GM18499 (cell line): ENCODE data around the gene ADIPOR1.
"Not testable (repeated sequence)": the region's sequence is repeated elsewhere in the genome, so short reads cannot be mapped to it uniquely, and the experiment has no call there.

Experiments used
- ATAC-seq: cut with Tn5 transposase; IDR thresholded peaks from one replicate; pipeline ENCODE4 v1.9.1; 2021; ENCODE audit warnings: moderate number of reproducible peaks; ENCODE audit not compliant: insufficient read depth, unreplicated experiment

Gene ADIPOR1

DNA sequence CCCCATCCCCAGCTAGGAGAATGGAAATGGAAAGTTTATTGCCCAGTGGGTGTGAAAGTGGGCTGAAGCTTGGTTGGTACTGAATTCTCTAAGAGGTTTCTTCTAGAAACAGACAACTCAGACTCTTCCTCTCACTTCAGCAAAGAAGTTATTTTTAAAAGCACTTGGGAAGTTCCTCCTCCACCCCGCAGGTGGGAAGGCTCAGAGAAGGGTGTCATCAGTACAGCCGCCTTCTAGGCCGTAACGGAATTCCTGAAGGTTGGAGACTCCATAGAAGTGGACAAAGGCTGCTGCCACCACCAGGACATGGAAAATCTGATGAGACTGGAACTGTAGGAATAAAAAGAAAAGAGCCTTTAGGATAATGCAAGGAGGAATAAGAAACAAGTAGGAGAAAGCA lies 16.7 kb downstream of the ADIPOR1 start:
- ATAC-seq, result no peak

DNA sequence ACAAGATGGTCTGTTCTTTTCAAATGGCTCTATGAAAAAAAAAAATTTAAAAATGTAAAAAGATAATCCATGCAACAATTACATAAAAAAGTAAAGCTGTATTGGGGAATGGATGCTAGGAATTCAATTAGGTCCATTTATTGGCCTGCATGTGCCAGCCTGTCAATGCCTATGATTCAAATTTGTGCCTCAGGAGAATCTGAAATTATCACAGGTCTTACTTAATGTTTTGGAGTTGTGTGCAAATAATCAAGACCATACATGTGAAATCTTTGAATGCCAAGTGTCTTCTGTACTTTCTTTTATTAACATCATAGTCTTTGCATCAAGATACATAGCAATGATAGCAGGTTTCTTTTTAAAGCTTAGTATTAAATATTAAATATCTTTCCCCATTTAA lies 17.6 kb downstream of the ADIPOR1 start:
- no peak for ATAC-seq

DNA sequence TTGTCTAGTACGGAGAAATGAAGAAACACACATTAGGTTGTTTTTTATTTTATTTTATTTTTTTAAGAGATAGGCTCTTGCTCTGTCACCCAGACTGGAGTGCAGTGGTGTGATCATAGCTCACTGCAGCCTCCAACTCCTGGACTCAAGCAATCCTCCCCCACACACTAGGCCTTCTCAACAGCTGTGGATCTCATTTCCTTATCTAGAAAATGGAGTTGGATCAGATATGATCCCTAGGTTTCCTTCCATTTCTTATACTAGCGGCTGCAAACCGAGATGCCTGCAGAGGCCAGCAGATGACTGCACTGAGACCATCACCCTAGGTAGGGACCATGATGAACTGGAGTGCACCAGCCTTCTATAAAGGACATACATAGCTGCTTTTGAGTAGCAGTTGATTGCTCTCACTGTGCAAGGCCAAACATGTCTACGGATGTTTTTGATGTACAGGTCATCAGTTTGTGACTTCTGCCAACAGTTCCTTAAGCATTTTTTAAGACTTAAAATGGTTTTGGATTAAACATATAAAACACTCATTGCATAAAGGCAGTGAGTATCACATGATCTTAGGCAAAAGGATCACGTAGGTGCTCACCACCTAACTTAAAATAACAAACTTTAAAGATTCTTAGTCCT lies 19.7 kb downstream of the ADIPOR1 start:
- ATAC-seq, result no peak

DNA sequence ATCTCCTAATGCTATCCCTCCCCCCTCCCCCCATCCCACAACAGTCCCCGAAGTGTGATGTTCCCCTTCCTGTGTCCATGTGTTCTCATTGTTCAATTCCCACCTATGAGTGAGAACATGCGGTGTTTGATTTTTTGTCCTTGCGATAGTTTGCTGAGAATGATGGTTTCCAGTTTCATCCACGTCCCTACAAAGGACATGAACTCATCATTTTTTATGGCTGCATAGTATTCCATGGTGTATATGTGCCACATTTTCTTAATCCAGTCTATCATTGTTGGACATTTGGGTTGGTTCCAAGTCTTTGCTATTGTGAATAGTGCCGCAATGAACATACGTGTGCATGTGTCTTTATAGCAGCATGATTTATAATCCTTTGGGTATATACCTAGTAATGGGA lies 21.7 kb downstream of the ADIPOR1 start:
- not testable (repeated sequence) for ATAC-seq

DNA sequence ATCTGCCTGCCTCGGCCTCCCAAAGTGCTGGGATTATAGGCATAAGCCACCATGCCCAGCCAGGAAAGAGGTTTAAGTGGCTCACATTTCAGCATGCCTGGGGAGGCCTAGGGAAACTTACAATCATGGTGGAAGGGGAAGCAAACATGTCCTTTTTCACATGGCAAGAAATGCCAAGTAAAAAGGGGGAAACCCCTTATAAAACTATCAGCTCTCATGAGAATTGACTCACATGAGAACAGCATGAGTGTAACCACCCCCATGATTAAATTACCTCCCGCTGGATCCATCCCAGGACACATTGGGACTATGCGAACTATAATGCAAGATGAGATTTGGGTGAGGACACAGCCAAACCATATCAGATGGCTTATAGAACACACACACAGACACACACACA lies 22.3 kb downstream of the ADIPOR1 start:
- no peak for ATAC-seq

DNA sequence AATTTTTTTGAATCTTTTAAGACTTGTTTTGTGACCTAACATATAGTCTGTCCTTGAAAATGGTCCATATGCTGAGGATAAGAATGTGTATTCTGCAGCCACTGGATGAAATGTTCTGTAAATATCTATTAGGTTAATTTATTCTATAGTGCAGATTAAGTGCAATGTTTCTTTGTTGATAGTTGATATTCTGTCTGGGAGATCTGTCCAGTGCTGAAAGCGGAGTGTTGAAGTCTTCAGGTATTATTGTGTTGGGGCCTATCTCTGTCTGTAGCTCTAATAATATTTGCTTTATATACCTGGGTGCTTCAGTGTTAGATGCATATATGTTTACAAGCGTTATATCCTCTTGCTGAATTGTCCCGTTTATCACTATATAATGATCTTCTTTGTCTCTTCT lies 23.4 kb downstream of the ADIPOR1 start:
- no peak for ATAC-seq

DNA sequence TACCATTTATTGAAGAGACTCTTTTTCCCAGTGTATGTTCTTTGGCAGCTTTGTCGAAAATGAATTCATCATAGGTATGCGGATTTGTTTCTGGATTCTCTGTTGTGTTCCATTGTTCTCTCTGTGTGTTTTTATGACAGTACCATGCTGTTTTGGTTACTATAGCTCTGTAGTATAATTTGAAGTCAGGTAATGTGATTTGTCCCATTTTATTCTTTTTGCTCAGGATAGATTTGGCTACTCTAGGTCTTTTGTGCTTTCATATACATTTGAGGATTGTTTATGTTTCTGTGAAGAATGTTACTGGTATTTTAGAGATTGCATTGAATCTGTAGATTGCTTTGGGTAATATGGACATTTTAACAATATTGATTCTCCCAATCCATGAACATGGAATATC lies 25.6 kb downstream of the ADIPOR1 start:
- ATAC-seq, result no peak

DNA sequence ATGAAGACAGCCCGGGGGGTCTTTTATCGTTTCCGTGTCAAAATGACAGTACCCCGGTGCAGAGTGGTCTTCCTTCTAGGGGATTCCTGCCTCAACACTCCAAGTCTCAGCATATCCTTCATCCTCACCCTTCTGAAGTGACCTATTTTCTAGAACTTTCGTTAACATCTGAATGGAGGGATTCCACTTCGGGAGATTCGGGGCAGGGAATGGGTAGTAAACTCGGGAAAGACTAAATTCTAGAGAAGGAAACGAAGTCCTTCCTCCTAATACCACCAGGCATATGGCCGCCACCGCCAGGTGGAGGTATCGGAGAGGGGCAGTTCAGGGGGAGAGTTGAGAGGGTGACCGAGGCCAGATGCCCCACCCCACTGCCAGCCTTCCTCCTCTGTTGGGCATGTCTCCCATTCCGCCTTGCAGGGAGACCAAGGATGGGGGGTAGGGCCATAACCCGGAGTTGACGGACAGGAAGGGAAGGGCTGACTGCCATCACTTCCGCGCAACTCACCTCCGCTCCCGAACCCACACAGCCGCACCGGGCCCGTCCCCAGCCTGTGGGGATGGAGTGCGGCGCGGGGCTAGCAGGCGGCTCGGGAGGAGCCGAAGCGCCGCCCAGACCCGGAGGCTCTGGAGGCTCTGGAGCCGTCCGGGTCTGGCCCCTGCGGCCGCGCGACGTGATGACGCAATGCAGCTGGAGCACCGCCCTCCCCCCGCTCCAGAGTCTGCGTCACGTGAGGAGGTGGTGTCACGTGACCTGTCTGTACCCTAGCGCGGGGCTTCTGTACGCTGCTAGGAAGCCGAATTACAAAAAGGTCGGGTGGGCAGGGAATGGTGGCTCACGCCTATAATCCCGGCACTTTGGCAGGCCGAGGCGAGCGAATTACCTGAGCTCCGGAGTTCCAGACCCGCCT lies 31.3 kb downstream of the ADIPOR1 start, which contains the start of gene KLHL12:
TSS of gene KLHL12 (minus strand) at position 654 of the 911 bp plus-strand sequence. CDS start 2,072 bp downstream, outside the sequence.
- ATAC-seq, result no peak

DNA sequence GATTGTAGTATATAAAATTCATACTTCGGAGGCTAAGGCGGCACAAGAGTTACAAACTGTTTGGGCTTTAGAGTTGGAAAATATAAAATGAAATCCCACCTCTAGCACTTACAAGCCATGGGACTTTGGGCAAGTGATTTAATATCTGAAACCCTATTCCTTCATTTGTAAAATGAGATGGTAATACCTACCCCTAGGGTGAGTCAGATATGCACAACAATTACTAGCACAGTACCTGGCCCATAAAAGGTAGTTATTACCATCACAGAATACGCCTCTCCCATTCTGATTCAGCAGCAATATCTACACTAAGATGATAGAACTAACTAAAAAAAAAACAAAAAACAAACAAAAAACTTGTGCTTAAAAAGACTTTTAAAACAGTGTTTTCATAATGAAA lies 34.6 kb downstream of the ADIPOR1 start:
- no peak for ATAC-seq

DNA sequence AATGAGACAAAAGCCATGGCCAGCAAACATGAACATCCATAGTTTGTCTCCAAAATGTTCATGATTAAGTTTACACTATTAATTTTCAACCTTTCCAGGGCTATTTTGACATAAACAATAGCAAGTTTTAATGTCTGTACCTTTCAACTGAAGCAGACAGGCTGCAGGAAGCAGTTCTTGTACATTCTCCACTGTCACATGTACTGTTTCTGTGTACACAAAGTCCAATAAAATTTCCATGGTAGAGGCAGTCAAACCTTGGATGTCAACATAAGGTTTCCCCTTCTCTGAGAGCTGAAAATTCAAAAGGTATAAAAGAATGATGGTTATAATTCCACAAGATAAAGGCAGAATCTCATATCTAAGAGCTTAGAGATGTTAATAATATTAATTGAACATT lies 38.5 kb downstream of the ADIPOR1 start:
- no peak for ATAC-seq

DNA sequence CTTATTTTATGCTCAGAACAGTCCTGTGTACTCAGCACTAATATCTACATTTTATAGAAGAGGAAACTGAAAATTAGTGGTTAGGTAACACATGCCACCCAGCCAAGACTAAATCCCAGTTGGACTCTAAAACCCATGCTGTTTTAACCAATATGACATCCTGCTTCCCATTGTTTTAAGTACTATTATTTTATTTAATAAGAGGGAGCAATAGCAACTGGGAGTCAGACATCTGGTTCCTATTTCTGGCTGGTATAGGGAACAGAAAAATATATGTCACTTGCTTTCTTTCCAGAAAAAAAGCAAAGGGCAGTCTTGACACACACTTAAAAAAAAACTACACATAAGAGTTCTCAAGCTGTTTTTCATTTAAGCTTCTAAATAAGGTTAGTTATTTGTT lies 43.0 kb downstream of the ADIPOR1 start:
- ATAC-seq, result no peak

DNA sequence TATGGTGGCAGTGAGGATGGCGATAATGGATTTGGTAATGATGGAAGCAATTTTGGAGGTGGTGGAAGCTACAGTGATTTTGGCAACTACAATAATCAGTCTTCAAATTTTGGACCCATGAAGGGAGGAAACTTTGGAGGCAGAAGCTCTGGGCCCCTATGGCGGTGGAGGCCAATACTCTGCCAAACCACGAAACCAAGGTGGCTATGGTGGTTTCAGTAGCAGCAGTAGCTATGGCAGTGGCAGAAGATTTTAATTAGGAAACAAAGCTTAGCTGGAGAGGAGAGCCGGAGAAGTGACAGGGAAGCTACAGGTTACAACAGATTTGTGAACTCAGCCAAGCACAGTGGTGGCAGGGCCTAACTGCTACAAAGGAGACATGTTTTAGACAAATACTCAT lies 45.6 kb downstream of the ADIPOR1 start:
- ATAC-seq, result not testable (repeated sequence)

DNA sequence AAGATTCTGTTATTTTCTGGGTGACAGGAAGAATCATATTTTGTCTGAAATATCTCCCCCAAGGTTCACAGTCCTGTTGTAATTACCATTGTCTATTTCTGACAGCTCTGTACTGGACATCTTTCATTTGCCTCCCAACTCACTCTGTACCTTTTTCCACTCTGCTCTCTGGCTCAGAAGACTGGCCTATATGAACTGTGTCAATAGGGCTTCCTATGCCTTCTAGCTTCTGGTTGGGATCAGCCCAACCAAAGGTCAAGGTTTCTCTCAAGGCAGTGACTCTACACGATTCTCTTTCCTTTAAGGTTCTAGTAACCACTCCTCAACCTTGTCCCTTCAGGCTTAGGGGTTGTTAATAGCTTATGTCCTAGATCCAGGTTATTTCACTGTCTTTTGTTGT lies 48.6 kb downstream of the ADIPOR1 start:
- no peak for ATAC-seq

DNA sequence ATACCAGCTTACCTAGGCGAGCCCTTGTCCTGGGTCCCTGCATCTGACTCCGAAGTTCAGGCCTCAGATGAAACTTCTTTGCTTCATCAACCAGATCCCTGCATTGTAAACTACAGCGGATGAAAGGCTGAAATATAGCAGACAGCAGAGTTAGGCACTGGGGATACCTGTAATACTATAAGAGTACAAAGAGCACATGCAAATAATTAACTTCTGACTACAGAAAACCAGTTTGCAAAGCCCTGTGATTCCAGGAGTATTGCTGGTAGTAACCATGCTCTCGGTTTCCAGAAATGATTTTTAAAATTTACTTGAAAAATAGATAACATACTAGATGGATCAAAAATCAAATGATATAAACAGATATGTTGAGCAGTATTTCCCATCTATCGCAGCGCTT lies 49.1 kb downstream of the ADIPOR1 start:
- ATAC-seq, result no peak

DNA sequence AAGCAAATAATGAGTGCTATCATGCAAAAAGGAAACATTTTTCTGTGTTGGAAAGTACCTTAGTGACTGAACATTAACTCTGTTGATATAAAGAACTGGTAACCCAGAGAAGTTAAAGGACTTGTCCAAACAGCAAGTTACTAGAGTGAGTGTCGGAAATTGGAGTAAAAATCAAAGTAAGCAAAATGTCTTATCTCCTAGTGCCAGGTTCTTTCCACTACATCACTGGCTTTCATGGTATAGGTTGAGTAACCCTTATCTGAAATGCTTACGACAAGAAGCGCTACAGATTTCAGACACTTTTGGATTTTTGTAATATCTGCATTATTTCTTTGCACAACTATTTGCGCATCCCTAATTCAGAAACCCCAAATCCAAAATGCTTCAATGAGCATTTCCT lies 52.8 kb downstream of the ADIPOR1 start:
- ATAC-seq, result no peak

DNA sequence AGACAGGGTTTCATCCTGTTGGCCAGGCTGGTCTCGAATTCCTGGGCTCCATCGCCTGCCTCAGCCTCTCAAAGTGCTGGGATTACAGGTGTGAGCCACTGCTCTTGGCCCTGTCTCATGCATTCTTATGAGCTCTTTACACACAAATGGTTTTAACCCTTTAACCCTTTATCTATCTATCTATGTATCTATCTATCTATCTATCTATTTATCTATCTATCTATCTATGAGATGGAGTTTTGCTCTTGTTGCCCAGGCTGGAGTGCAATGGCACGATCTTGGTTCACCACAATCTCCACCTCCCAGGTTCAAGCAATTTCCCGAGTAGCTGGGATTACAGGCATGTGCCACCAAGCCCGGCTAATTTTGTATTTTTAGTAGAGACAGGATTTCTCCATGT lies 54.3 kb downstream of the ADIPOR1 start:
- not testable (repeated sequence) for ATAC-seq

DNA sequence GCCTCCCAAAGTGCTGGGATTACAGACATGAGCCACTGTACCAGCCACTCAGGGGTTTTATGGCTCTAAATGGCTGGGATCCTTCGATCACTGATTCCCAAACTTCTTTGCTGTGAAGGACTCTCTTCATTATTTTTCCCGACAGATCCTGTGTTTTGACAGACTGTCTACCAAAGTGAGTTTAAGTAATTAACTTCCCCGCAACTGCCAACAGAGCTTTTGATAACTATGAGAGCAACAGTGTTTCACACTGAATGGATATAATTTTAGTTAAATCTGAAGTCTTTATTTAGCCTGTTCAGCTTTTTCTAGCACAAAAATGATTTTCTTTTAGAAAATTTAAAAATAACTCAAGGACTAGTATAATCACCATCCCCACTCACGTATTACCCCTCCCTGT lies 56.6 kb downstream of the ADIPOR1 start:
- ATAC-seq, result no peak

DNA sequence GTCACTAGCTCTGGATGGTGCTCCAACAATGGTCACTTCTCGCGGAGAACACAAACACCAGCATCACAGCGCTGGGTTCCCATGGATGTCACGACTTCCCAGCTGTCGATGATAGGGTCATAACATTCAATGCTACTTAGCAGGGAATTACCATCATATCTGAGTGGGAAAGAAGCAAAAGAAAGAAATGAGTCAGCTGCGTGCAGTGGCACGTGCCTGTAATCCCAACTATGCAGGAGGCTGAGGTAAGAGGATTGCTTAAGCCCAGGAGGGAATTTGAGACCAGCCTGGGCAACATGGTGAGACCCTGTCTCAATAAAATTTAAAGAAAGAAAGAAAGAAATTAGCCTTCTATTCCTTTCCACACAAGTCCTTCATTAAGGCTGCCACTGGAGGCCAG lies 65.6 kb downstream of the ADIPOR1 start:
- no peak for ATAC-seq
